ENCODE results near the gene KDM4B.

KDM4B gene

GRCh38 chr19:5121266-5122120, 152.6 kb downstream of the KDM4B start:
- no peak overlapping the region for H3K4me3 ChIP-seq (ENCODE audit: low read length)
- no peak for DNase-seq (ENCODE audit: low read depth)
- no peak for TF ChIP-seq CTCF (conservative IDR thresholded peaks at IDR 0.05; ENCODE audit: low read depth, low read length)

GRCh38 chr19:5122121-5122400, 153.1 kb downstream of the KDM4B start:
- no peak for DNase-seq (ENCODE audit: low read depth)
- no peak overlapping the region for H3K4me3 ChIP-seq (ENCODE audit: low read length)
- TF ChIP-seq CTCF (conservative IDR thresholded peaks at IDR 0.05; ENCODE audit: low read depth, low read length): no peak

GRCh38 chr19:5122671-5123409, 153.9 kb downstream of the KDM4B start:
- TF ChIP-seq CTCF (conservative IDR thresholded peaks at IDR 0.05; ENCODE audit: low read depth, low read length): no peak
- no peak overlapping the region for H3K4me3 ChIP-seq (ENCODE audit: low read length)
- DNase-seq (ENCODE audit: low read depth): no peak

GRCh38 chr19:5123646-5124045, 154.7 kb downstream of the KDM4B start:
- no peak for DNase-seq (ENCODE audit: low read depth)
- TF ChIP-seq CTCF (conservative IDR thresholded peaks at IDR 0.05; ENCODE audit: low read depth, low read length): no peak

GRCh38 chr19:5124111-5124855, 155.4 kb downstream of the KDM4B start:
- no peak for TF ChIP-seq CTCF (conservative IDR thresholded peaks at IDR 0.05; ENCODE audit: low read depth, low read length)
- H3K4me3 ChIP-seq (ENCODE audit: low read length): no peak overlapping the region
- no peak for DNase-seq (ENCODE audit: low read depth)

More at GRCh38 chr19:5123646-5124045, 154.7 kb downstream of the KDM4B start:
- H3K4me3 ChIP-seq (ENCODE audit: low read length): no peak overlapping the region

GRCh38 chr19:5125376-5125775, 156.5 kb downstream of the KDM4B start:
- H3K4me3 ChIP-seq (ENCODE audit: low read length): no peak overlapping the region
- DNase-seq (ENCODE audit: low read depth): no peak
- TF ChIP-seq CTCF (conservative IDR thresholded peaks at IDR 0.05; ENCODE audit: low read depth, low read length): no peak

Data from retinal pigment epithelial cell (primary cell).